Mammary epithelial cell (primary cell): ENCODE results near the gene ANKLE2.

Experiments
- CTCF ChIP-seq, 2 donors: IDR thresholded peaks in 1 of 2; conservative IDR thresholded peaks in 1 of 2; 2 replicates each; pipeline ENCODE4 v1.5.1; 2011 to 2012; ENCODE audit warnings: inconsistent platforms in 2 of 2, low read length in 2 of 2, mild to moderate bottlenecking in 2 of 2, control low read depth in 1 of 2, low read depth in 1 of 2; ENCODE audit not compliant: insufficient read depth in 1 of 2; ENCODE audit errors: extremely low read depth in 1 of 2
- EZH2 ChIP-seq: IDR thresholded peaks from 2 replicates; pipeline ENCODE4 v1.6.1; 2012; ENCODE audit warnings: low read length, inconsistent platforms, borderline replicate concordance

- TF ChIP-seq EZH2 (no peak), CTCF (conservative IDR thresholded peaks at IDR 0.05 in 1 of 2, IDR thresholded peaks at IDR 0.05 in 1 of 2; ENCODE audit: extremely low read depth in 1 of 2, insufficient read depth in 1 of 2, low read depth in 1 of 2, low read length in 2 of 2) (no peak)
Measured at GRCh38 chr12:132801741-132802140, 40.1 kb upstream of the ANKLE2 start.
